GM10847 (cell line): ENCODE measurements around the gene FOLR1.

Experiments used
- POLR2A ChIP-seq: IDR thresholded peaks from 2 replicates; pipeline ENCODE4 v1.6.1; 2011; ENCODE audit not compliant: insufficient read length; ENCODE audit errors: extremely low read depth

Gene FOLR1

DNA sequence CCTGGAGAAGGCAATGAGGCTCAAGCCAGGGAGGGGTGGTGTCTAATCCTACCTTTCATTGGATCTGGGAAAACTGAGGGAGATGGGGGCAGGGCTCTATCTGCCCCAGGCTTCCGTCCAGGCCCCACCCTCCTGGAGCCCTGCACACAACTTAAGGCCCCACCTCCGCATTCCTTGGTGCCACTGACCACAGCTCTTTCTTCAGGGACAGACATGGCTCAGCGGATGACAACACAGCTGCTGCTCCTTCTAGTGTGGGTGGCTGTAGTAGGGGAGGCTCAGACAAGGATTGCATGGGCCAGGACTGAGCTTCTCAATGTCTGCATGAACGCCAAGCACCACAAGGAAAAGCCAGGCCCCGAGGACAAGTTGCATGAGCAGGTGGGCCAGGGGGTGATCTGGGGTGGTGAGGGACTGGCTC, at the start of gene FOLR1:
FOLR1 (plus strand) TSS at position 180 of the 421 bp plus-strand sequence; CDS start at position 214, 34 bp downstream.
- TF ChIP-seq POLR2A = no peak

DNA sequence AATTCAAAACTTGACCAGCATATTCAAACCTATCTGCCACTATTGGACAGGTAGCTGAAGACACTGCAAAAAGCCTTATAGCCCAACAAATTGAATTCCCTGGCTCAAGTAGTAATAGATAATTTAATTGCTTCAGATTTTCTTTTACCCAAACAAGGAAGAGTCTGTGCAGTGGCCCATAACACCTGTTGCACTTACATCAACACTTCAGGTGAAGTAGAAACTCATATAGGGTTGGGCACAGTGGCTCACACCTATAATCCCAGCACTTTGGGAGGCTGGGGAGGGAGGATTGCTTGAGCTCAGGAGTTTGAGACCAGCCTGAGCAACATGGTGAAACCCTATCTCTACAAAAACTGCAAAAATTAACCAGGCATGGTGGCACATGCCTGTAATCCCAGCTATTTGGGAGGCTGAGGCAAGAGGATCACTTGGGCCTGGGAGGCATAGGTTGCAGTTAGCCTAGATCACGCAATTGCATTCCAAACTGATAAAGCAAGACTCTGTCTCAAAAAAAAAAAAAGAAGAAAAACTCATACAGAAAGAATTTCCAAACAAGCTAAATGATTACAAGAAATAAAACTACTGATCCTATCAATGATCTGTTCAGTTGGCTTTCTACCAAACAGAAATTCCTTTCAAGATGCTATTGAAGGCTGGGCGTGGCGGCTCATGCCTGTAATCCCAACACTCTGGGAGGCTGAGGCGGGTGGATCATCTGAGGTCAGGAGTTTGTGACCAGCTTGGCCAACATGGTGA, 47.0 kb upstream of the FOLR1 start:
- TF ChIP-seq POLR2A = no peak

DNA sequence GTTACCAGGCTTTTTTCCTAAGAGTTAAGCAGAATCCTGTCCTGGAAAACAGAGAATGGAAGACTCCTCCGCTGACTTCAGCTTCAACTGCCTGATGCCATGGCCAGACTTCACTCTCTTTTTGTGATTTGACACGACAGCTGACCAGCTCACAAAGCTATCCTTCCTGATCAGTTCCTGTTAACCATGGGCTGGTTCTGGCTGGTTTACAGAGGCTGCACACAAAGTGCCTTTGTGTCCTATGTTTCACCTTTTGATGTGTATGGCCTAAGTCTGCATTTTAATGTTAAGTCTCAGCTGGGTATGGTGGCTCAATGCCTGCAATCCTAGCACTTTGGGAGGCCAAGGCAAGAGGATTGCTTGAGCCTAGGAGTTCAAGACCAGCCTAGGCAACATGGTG, 45.3 kb upstream of the FOLR1 start:
- TF ChIP-seq POLR2A = no peak

DNA sequence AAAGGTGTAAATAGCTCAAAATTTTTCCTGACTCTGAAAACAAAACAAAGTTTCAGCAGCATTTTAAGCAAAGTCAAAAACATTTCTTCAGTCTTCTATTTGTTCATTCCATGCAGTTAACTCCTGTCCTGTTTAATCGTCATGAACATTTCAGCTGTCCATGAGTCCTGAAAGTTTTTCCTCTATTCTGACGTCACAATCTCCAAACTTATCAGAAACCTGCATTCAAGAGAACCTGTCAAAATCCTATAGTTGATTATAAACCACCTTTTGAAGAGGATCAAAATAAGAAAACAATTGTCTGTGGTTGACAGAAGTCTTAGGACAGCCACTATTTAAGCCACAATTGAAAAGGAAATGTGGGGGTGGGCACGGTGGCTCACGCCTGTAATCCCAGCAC, 41.1 kb upstream of the FOLR1 start:
- TF ChIP-seq POLR2A = no peak

DNA sequence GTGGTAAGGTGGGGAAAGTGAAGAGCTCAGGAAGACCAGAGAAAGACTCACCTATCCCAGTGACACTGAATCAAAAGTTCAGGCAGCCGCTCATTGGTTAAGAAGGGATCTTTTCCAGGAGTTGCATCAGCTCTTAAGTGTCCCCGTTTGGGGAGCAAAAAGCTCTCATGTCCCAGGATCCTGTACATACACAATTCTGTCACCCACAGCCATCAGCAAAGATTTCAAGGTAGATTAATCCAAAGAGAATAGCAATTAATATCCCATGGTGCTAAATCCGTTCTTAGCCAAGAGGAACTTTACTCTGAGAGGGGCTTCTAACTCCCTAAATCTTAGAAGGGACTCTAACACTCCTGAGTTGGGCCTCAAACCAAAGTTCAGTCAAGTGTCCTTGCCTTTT, 37.1 kb upstream of the FOLR1 start:
- TF ChIP-seq POLR2A = no peak

DNA sequence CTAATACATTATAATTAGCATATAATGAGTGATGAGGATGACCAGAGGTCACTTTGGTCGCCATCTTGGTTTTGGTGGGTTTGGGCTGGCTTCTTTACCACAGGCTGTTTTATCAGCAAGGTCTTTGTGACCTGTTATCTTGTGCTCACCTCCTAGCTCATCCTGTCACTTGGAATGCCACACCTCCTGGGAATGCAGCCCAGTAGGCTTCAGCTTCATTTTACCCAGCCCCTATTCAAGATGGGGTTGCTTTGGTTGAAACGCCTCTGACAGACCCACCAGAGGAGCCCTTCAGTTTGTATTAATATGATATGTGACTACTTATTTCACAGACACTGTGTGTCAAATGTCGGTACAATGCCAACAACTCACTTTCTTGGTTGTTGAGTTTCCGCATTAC, 36.2 kb upstream of the FOLR1 start:
- no peak for TF ChIP-seq POLR2A

DNA sequence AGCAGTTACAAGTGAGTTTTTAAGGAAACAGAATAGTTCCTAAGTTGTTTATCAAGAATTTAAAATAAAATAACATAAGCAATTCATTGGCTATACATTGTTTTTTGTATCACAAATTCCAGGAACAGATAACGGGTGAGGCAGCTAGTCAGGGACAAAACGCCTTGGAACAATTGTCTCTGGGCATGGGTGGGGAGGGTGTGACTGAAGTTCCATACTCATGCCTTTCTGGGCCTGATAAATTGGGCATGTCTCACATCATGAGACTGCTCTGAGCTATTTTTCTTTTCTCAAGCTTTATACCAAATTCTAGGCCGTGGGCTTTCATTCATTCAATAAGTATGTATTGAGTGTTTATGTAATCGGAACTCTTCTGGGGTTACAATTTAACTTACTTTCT, 34.8 kb upstream of the FOLR1 start:
- no peak for TF ChIP-seq POLR2A

DNA sequence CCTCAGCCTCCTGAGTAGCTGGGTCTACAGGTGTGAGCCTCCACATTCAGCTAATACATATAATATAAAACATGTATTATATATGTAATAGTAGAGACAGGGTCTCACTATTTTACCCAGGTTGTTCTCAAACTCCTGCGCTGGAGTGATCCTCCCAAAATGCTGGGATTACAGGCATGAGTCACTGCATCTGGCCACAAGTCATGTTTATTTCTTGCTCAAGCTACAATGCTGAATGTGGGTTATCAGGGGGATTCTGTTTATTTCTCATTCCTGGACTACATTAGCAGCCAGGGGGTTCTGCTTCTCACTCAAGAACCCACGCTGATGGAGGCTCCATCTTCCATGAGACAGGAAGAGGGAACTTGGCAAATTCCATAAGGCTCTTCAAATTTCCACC, 31.6 kb upstream of the FOLR1 start:
- TF ChIP-seq POLR2A = no peak

DNA sequence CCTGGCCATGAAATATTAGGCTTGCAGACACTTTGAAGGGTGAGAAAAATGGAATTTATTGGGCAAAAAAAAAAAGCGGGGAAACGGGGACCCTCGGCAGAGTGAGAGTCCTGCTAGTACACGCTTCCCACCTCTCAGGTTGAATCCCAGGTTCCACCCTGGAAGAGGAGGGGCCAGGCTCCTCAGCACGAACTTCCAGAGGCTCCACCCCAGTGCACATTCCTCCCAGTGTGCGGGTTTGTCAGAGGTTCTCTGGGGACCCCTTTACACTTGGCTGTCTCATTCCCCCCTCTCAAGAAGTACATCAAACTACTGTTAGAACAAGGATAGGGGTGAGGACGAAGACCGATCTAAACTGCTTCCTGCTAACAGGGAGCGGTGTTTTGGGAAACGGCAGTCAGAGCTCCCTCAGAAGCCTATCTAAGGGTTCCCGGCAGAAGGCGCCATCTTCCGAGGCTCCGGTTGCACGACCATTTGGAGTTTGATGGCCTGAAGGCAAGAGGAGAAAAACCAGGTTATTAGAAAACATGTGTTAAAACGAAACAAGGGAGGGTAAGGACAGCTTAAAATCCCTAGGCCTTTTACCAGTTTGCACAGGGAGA, 28.9 kb upstream of the FOLR1 start:
- TF ChIP-seq POLR2A = no peak

DNA sequence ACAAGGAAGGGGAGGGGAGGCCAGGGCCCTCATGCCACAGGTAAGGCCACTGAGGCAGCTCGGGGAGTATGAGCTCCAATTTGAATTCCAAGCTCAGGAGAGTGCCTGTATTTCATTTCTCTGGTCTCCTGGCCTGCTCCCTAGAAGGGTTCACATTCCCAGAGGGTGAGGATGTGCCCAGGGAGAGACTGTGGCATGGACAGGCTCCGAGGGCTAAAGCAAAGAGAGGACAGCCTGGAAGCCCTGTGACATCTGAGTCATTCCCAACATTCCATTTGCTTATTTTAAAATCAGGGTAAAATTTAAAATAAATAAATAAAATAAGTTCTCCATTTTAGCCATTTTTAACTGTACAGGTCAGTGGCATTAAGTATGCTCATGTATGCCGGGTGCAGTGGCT, 18.6 kb upstream of the FOLR1 start:
- TF ChIP-seq POLR2A = no peak

DNA sequence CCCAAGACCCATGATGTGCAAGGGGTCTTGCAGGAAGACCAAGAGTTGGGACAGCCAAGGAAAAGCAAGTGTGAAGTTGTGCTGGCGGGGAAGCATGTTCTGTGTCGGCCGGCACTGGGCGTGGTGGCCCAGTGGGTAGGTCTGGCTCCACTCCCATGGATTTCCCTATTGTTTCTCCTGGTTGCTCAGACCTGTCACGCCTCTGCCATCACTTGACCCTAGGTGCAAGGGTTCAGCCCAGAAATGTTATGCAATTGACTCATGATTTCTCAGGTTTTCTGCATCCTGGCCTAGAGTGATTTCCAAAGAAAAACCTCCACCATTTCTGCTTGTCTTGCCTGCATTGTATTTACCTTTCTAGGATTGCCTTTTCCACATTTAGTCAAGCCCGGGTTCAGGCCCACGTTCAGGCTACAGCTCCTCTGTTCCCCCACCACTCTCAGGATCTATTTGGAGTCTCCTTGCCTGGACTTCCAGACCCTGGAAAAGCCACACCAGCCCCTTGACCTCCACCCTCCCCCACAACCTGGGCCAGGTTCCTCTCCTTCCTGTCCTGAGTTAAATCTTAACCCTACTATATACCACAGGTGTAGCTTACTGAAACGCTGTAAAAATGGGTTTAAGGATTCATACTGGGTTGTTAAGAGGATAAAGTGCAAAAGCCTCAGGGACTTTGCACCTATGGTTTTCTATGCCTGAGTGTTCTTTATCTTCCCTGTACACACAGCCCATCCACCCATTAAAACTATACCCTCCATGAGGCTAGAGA, 17.5 kb upstream of the FOLR1 start:
- TF ChIP-seq POLR2A = no peak

DNA sequence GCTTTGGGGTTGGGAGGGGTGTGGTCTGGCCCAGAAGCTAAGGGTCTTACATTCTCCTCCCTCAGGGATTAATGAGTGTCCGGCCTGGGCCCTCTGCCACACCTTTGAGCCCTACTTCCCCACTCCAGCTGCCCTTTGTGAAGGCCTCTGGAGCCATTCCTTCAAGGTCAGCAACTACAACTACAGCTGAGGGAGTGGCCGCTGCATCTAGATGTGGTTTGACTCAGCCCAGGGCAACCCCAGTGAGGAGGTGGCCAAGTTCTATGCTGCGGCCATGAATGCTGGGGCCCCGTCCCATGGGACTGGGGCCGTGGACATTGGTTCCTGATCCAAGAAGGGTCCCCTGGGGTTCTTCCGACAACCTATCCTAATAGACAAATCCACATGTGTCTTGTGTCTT, 14.3 kb upstream of the FOLR1 start:
- no peak for TF ChIP-seq POLR2A

DNA sequence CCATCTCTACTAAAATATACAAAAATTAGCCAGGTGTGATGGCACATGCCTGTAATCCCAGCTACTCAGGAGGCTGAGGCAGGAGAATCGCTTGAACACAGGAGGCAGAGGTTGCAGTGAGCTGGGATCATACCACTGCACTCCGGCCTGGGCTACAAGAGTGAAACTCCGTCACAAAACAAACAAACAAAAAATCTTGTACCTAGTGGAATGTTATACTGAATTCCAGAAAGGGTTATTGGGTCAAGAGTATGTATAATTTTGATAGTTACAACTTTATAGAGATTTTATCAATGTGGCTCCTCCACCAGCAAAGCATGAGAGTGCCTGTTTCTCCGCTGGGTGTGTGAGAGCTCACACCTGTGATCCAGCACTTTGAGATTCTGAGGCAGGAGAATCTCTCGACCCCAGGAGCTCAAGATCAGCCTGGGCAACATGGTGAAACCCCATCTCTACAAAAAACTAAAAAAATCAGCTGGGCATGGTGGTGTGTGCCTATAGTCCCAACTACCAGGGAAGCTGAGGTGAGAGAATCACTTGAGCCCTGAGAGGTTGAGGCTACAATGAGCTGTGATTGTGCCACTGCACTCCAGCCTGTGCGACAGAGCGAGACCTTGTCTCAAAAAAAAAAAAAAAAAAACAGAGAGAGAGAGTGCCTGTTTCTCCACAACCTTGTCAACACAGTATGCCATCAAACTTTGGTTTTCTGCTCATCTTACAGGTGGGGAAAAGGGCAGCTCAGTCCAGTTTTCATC, 12.7 kb upstream of the FOLR1 start:
- TF ChIP-seq POLR2A = no peak

DNA sequence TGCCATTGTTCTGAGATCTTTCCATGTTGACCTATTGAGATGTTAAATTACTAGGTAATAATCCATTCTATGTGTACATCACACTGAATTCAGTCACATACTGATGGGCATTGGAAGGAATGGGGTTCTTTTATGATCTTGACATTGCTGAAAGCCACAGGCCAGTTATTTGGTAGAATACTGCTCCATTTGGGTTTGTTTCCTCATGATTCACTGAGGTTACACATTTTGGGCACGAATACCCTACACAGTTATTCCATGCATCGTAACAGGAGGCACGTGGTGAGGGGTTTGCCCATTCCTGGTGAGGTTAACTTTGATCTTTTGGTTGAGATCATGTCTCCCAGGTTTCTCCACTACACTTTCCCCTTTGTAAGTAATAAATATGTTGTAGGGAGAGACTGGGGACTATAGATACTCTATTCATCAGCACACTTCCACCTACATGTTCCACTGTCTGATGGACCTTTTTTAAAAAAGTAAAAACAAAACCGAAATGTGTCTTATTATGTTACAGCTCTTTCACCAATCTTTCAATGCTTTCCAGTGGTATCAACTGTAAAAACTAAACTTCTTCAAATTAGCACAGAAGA, 12.0 kb upstream of the FOLR1 start:
- no peak for TF ChIP-seq POLR2A

DNA sequence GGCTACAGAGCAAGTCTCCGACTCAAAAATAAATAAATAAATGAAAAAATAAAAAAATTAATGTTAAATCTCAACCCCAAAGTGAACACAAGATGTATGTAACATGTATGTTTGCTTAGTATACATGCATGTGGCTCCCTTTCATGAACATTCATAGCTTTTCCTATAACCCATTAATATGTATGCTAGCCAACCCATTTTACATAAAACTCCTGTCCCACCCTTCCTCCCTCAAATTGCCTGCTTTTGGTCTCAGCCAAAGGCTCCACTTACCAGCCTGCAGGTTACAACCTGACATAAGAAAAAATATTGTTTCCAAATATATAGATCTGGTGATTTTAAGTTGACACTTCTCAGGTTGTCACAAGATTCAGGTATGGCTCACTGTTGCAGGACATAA, 3.7 kb upstream of the FOLR1 start:
- no peak for TF ChIP-seq POLR2A
